HepG2 (cell line): Measurements from ENCODE around the gene MEGF10.

Source experiments
- FOXP4 ChIP-seq: sonication (generic); formaldehyde crosslinking; IDR thresholded peaks from 2 replicates; pipeline ENCODE4 v1.4.0; 2020; ENCODE audit warnings: missing genetic modification reagents
- NFYC ChIP-seq: IDR thresholded peaks from 2 replicates; pipeline ENCODE4 v1.6.1; 2016; ENCODE audit warnings: missing genetic modification reagents, missing compliant biosample characterization
- POLR2A ChIP-seq, 2 experiments: IDR thresholded peaks; 2 replicates each; pipeline ENCODE4 v1.6.1; 2011; ENCODE audit warnings: low read depth in 2 of 2, low read length in 2 of 2, mild to moderate bottlenecking in 1 of 2, moderate library complexity in 1 of 2; ENCODE audit not compliant: insufficient read depth in 1 of 2
- RAD21 ChIP-seq: fragments of 450-650 bp; formaldehyde crosslinking; IDR thresholded peaks from 2 replicates; pipeline ENCODE4 v1.5.0; 2020; ENCODE audit warnings: mild to moderate bottlenecking
- ZFX ChIP-seq: sonication (generic); formaldehyde crosslinking; IDR thresholded peaks from 2 replicates; pipeline ENCODE4 v1.4.0; 2020; ENCODE audit warnings: mild to moderate bottlenecking, low read depth, missing genetic modification reagents, moderate library complexity

GRCh38 chr5:127296321-127296720, 5.7 kb downstream of the MEGF10 start:
- no peak for TF ChIP-seq NFYC (CRISPR knock-in tag)
- TF ChIP-seq ZFX (CRISPR knock-in tag), result no peak
- no peak for TF ChIP-seq FOXP4 (CRISPR knock-in tag)
- no peak for TF ChIP-seq RAD21 (CRISPR knock-in tag)
- no peak for TF ChIP-seq POLR2A (IDR thresholded peaks at IDR 0.05; ENCODE audit: insufficient read depth in 1 of 2, low read depth in 2 of 2, low read length in 2 of 2)
